Gastroesophageal sphincter (tissue), 4 donors: ENCODE measurements around the gene RAB5IF. TPM values are rescaled to one million over a fixed set of nuclear protein-coding genes. Genes with fewer than 3 reads are reported as not detected.

Source experiments
- ATAC-seq: fragments of 150-250 bp; one replicate; pipeline ENCODE4 v1.9.1; 2016; ENCODE audit warnings: mild to moderate bottlenecking, moderate library complexity
- H3K27ac ChIP-seq, 4 donors: fragments of 200-600 bp; sonication (generic) in 3 of 4; 1 replicate in 3 of 4; 2 replicates in 1 of 4; pipeline ENCODE4 v1.5.1; 2016 to 2019
- H3K27me3 ChIP-seq: fragments of 200-600 bp; sonication (generic); one replicate; pipeline ENCODE4 v1.5.1; 2019
- H3K36me3 ChIP-seq, 2 donors: fragments of 200-600 bp; sonication (generic); one replicate each; pipeline ENCODE4 v1.5.1; 2019; ENCODE audit warnings: control low read depth in 1 of 2
- H3K4me1 ChIP-seq, 3 donors: fragments of 200-600 bp; sonication (generic); 1 replicate in 2 of 3; 2 replicates in 1 of 3; pipeline ENCODE4 v1.5.1; 2016 to 2019; ENCODE audit warnings: control low read depth in 2 of 3
- H3K4me3 ChIP-seq, 2 donors: fragments of 200-600 bp; sonication (generic); one replicate each; pipeline ENCODE4 v1.5.1; 2019; ENCODE audit warnings: mild to moderate bottlenecking in 1 of 2, moderate library complexity in 1 of 2
- H3K9me3 ChIP-seq, 3 donors: fragments of 200-600 bp; sonication (generic); one replicate each; pipeline ENCODE4 v1.5.1; 2017 to 2019; ENCODE audit warnings: control low read depth in 2 of 3
- CTCF ChIP-seq, 4 experiments: fragments of 200-600 bp in 2 of 4; fragments of 450-650 bp in 2 of 4; sonication (generic) in 1 of 4; IDR thresholded peaks; one replicate each; pipeline ENCODE4 v1.5.1; 2017 to 2019; ENCODE audit warnings: antibody characterized with exemption in 4 of 4, mild to moderate bottlenecking in 2 of 4, moderate library complexity in 2 of 4
- EP300 ChIP-seq: sonication (generic); formaldehyde crosslinking; IDR thresholded peaks from one replicate; pipeline ENCODE4 v1.6.1; 2017; ENCODE audit warnings: antibody characterized with exemption, mild to moderate bottlenecking
- POLR2A ChIP-seq, 2 donors: fragments of 450-650 bp; IDR thresholded peaks; one replicate each; pipeline ENCODE4 v1.6.1; 2017; ENCODE audit warnings: antibody characterized with exemption in 2 of 2, mild to moderate bottlenecking in 2 of 2, moderate library complexity in 1 of 2
- POLR2AphosphoS5 ChIP-seq: sonication (generic); formaldehyde crosslinking; IDR thresholded peaks from one replicate; pipeline ENCODE4 v1.6.1; 2017; ENCODE audit warnings: antibody characterized with exemption
- WGBS, 2 donors: methylation state at CpG; one replicate each; pipeline ENCODE4 v1.1.5; 2018; ENCODE audit warnings: low coverage in 1 of 2; 5-methylcytosine and 5-hydroxymethylcytosine counted together
- total RNA-seq, 4 donors: library from RNA; depleted of rRNA; stranded (reverse); fragments of >200 nt; gene quantifications; one replicate each; pipeline ENCODE4 v1.1.0, GENCODE V29; 2016

Gene RAB5IF
- total RNA-seq, 4 donors from 2014 or later, result 66.3 to 100 (median 78.9) TPM

- Histone ChIP-seq H3K4me1 (no peaks in the 10 kb centered on the region), H3K9me3 (no peaks in the 10 kb centered on the region), H3K27ac (no peak overlapping the region), H3K36me3 (no peaks in the 10 kb centered on the region), H3K27me3 (no peaks in the 10 kb centered on the region), H3K4me3 (no peak overlapping the region)
- 86 to 95% methylated on average over 1 to 4 of the region's 5 CpGs for WGBS, 2 donors
- TF ChIP-seq POLR2AphosphoS5 (no peak), CTCF (IDR thresholded peaks at IDR 0.05) (no peak), EP300 (no peak), POLR2A (IDR thresholded peaks at IDR 0.05) (no peak)
- no peak for ATAC-seq
Measured at GRCh38 chr20:36620917-36621316, 15.3 kb downstream of the RAB5IF start.

- TF ChIP-seq POLR2A (IDR thresholded peaks at IDR 0.05), result no peak
- ATAC-seq, result no peak
- no peak overlapping the region for H3K27ac ChIP-seq
- no peaks in the 10 kb centered on the region for H3K36me3 ChIP-seq
- H3K9me3 ChIP-seq, result no peaks in the 10 kb centered on the region
- no peaks in the 10 kb centered on the region for H3K27me3 ChIP-seq
- 80 to 81% methylated on average over 1 to 2 of the region's 2 CpGs for WGBS, 2 donors
- no peaks in the 10 kb centered on the region for H3K4me1 ChIP-seq
- H3K4me3 ChIP-seq, result no peak overlapping the region
Measured at GRCh38 chr20:36623444-36623843, 17.9 kb downstream of the RAB5IF start.

GRCh38 chr20:36624068-36624943, 18.7 kb downstream of the RAB5IF start:
- 46 to 57% methylated on average over 5 to 7 of the region's 14 CpGs for WGBS, 2 donors
- Histone ChIP-seq H3K27ac (no peak overlapping the region), H3K27me3 (no peaks in the 10 kb centered on the region), H3K9me3 (no peaks in the 10 kb centered on the region), H3K36me3 (no peaks in the 10 kb centered on the region), H3K4me1 (no peaks in the 10 kb centered on the region), H3K4me3 (no peak overlapping the region)
- no peak for TF ChIP-seq POLR2AphosphoS5
- TF ChIP-seq EP300, result no peak
- no peak for TF ChIP-seq CTCF (IDR thresholded peaks at IDR 0.05)
- no peak for TF ChIP-seq POLR2A (IDR thresholded peaks at IDR 0.05)
- ATAC-seq, result no peak

- Histone ChIP-seq H3K9me3 (no peaks in the 10 kb centered on the region), H3K27ac (no peak overlapping the region), H3K4me1 (no peaks in the 10 kb centered on the region), H3K36me3 (no peaks in the 10 kb centered on the region), H3K27me3 (no peaks in the 10 kb centered on the region), H3K4me3 (no peak overlapping the region)
- 68 to 89% methylated on average over 1 to 2 of the region's 2 CpGs for WGBS, 2 donors
- no peak for ATAC-seq
- TF ChIP-seq POLR2AphosphoS5 (no peak), CTCF (IDR thresholded peaks at IDR 0.05) (no peak), EP300 (no peak), POLR2A (IDR thresholded peaks at IDR 0.05) (no peak)
Measured at GRCh38 chr20:36624944-36625324, 19.4 kb downstream of the RAB5IF start.

GRCh38 chr20:36628076-36628475, 22.5 kb downstream of the RAB5IF start:
- whole genome bisulfite sequencing, 2 donors, result 91 to 95% methylated on average over 4 to 6 of the region's 7 CpGs
- TF ChIP-seq CTCF (IDR thresholded peaks at IDR 0.05) (no peak), EP300 (no peak), POLR2AphosphoS5 (no peak), POLR2A (IDR thresholded peaks at IDR 0.05) (no peak)

More at GRCh38 chr20:36628076-36628475, 22.5 kb downstream of the RAB5IF start:
- ATAC-seq, result no peak
- Histone ChIP-seq H3K36me3 (no peaks in the 10 kb centered on the region), H3K27me3 (no peaks in the 10 kb centered on the region), H3K4me1 (no peaks in the 10 kb centered on the region), H3K4me3 (no peak overlapping the region), H3K9me3 (no peaks in the 10 kb centered on the region), H3K27ac (no peak overlapping the region)
